Spleen (tissue), 7 donors: ENCODE measurements around the gene CLEC16A.

Experiments used
- CTCF ChIP-seq, 11 experiments: fragments of 200-600 bp in 7 of 11; fragments of 450-650 bp in 4 of 11; sonication (generic) in 4 of 11; IDR thresholded peaks in 8 of 11; conservative IDR thresholded peaks in 3 of 11; 1 replicate in 7 of 11; 2 replicates in 4 of 11; pipeline versions ENCODE4 v1.4.0 to v1.8.0; 2016 to 2021; ENCODE audit warnings: antibody characterized with exemption in 11 of 11, inconsistent platforms in 4 of 11, mild to moderate bottlenecking in 1 of 11
- POLR2A ChIP-seq, 3 donors: fragments of 450-650 bp; IDR thresholded peaks; one replicate each; pipeline ENCODE4 v1.5.1; 2017; ENCODE audit warnings: antibody characterized with exemption in 3 of 3, mild to moderate bottlenecking in 1 of 3
- POLR2AphosphoS5 ChIP-seq, 3 donors: sonication (generic); formaldehyde crosslinking; IDR thresholded peaks; one replicate each; pipeline ENCODE4 v1.5.1; 2017; ENCODE audit warnings: antibody characterized with exemption in 3 of 3
- donor health status: DM: no; HTN: no; CAD: no; lungs with moderate emphysema.
- donor health status: DM: no; HTN: no; CAD: no.
- donor health status: DM: no; HTN: no; CAD: no.

GRCh38 chr16:10987361-10988163 is 43.2 kb downstream of the CLEC16A start:
- no peak for TF ChIP-seq CTCF (IDR thresholded peaks at IDR 0.05 in 8 of 11, conservative IDR thresholded peaks at IDR 0.05 in 3 of 11)
- TF ChIP-seq POLR2A (IDR thresholded peaks at IDR 0.05): no peak
- no peak for TF ChIP-seq POLR2AphosphoS5 (IDR thresholded peaks at IDR 0.05)
